Neural cell (in vitro differentiated cells): ENCODE measurements around the gene PTPRQ. TPM values are rescaled to one million over a fixed set of nuclear protein-coding genes. Genes with fewer than 3 reads are reported as not detected.

Experiments used
- H2AFZ ChIP-seq: fragments of 200-600, 300-800 bp; sonication (generic), shearing (Covaris generic); 2 replicates; pipeline ENCODE4 v1.6.0; 2014; ENCODE audit warnings: low read depth, mild to moderate bottlenecking, antibody characterized with exemption, low read length, moderate library complexity
- H3F3A ChIP-seq: fragments of 200-600 bp; shearing (Covaris generic); 2 replicates; pipeline ENCODE4 v1.6.1; 2016; ENCODE audit warnings: mild to moderate bottlenecking, moderate library complexity, mixed read lengths, antibody characterized with exemption, low read length; ENCODE audit not compliant: insufficient read depth, poor library complexity, severe bottlenecking
- H3K27ac ChIP-seq: fragments of 200-600, 300-800 bp; sonication (generic), shearing (Covaris generic); 2 replicates; pipeline ENCODE4 v1.5.1; 2014; ENCODE audit warnings: mild to moderate bottlenecking, low read length, moderate library complexity
- H3K27me3 ChIP-seq: fragments of 300-800, 200-600 bp; sonication (generic), shearing (Covaris generic); 2 replicates; pipeline ENCODE4 v1.6.0; 2014; ENCODE audit warnings: mild to moderate bottlenecking, low read depth, low read length, moderate library complexity; ENCODE audit not compliant: insufficient read depth
- H3K36me3 ChIP-seq: fragments of 300-800, 200-600 bp; sonication (generic), shearing (Covaris generic); 2 replicates; pipeline ENCODE4 v1.5.1; 2014; ENCODE audit warnings: mild to moderate bottlenecking, antibody characterized with exemption, low read length, moderate library complexity; ENCODE audit not compliant: insufficient read depth
- H3K4me2 ChIP-seq: fragments of 300-800, 200-600 bp; sonication (generic), shearing (Covaris generic); 2 replicates; pipeline ENCODE4 v1.6.0; 2014; ENCODE audit warnings: mild to moderate bottlenecking, low read length
- H3K4me3 ChIP-seq: fragments of 300-800, 200-600 bp; sonication (generic), shearing (Covaris generic); 2 replicates; pipeline ENCODE4 v1.5.1; 2014; ENCODE audit warnings: mild to moderate bottlenecking, low read length, moderate library complexity
- H3K79me2 ChIP-seq: fragments of 200-600 bp; shearing (Covaris generic); replicated peaks from 2 replicates; pipeline ENCODE4 v1.6.0; 2014; ENCODE audit warnings: mild to moderate bottlenecking, low read length, moderate library complexity; ENCODE audit not compliant: insufficient read depth
- H3K9ac ChIP-seq: fragments of 300-800, 200-600 bp; sonication (generic), shearing (Covaris generic); 2 replicates; pipeline ENCODE4 v1.6.1; 2016; ENCODE audit warnings: mild to moderate bottlenecking, low read length, mixed read lengths
- H3K9me2 ChIP-seq: fragments of 200-600 bp; shearing (Covaris generic); 2 replicates; pipeline ENCODE4 v1.6.1; 2016; ENCODE audit warnings: mild to moderate bottlenecking, low read length, mixed read lengths; ENCODE audit not compliant: insufficient read depth
- H3K9me3 ChIP-seq: fragments of 200-600, 300-800 bp; sonication (generic), shearing (Covaris generic); 2 replicates; pipeline ENCODE4 v1.6.1; 2016; ENCODE audit warnings: mild to moderate bottlenecking, mixed run types, low read length, moderate library complexity, mixed read lengths
- H4K20me1 ChIP-seq: fragments of 200-600 bp; shearing (Covaris generic); 2 replicates; pipeline ENCODE4 v1.6.1; 2016; ENCODE audit warnings: mild to moderate bottlenecking, mixed run types; ENCODE audit not compliant: insufficient read depth
- CTCF ChIP-seq: fragments of 450-650 bp; IDR thresholded peaks from 2 replicates; pipeline ENCODE4 v1.5.1; 2014; ENCODE audit warnings: antibody characterized with exemption, mild to moderate bottlenecking, moderate library complexity; ENCODE audit not compliant: poor library complexity, severe bottlenecking
- EP300 ChIP-seq: fragments of 450-650 bp; conservative IDR thresholded peaks from 2 replicates; pipeline ENCODE4 v1.6.1; 2014; ENCODE audit warnings: antibody characterized with exemption, mild to moderate bottlenecking, moderate library complexity; ENCODE audit not compliant: poor library complexity, severe bottlenecking
- EZH2 ChIP-seq: fragments of 200-600, 300-800 bp; shearing (Covaris generic), sonication (generic); IDR thresholded peaks from 2 replicates; pipeline ENCODE4 v1.6.1; 2014; ENCODE audit warnings: antibody characterized with exemption, low read length, borderline replicate concordance, mild to moderate bottlenecking; ENCODE audit not compliant: insufficient read depth, poor library complexity, severe bottlenecking
- MXI1 ChIP-seq: fragments of 450-650 bp; conservative IDR thresholded peaks from 2 replicates; pipeline ENCODE4 v1.6.1; 2014; ENCODE audit warnings: antibody characterized with exemption, mild to moderate bottlenecking; ENCODE audit not compliant: poor library complexity, severe bottlenecking
- POLR2AphosphoS5 ChIP-seq: IDR thresholded peaks from 2 replicates; pipeline ENCODE4 v1.6.1; 2012
- RAD21 ChIP-seq: fragments of 450-650 bp; conservative IDR thresholded peaks from 2 replicates; pipeline ENCODE4 v1.6.1; 2014; ENCODE audit warnings: antibody characterized with exemption, mild to moderate bottlenecking, moderate library complexity
- SMC3 ChIP-seq: fragments of 450-650 bp; conservative IDR thresholded peaks from 2 replicates; pipeline ENCODE4 v1.6.1; 2014; ENCODE audit warnings: antibody characterized with exemption, mild to moderate bottlenecking, moderate library complexity; ENCODE audit not compliant: poor library complexity
- TAF1 ChIP-seq: IDR thresholded peaks from 2 replicates; pipeline ENCODE4 v1.6.1; 2012; ENCODE audit warnings: low read depth
- polyA plus RNA-seq: library from polyadenylated mRNA; depleted of rRNA; stranded (reverse); fragments of >200 nt; gene quantifications from 2 replicates; pipeline ENCODE4 v1.2.3, GENCODE V29; 2014
- TF ChIP-seq, protein P1 (sequence below): IDR thresholded peaks from 2 replicates; pipeline ENCODE4 v1.6.1; 2012; ENCODE audit warnings: borderline replicate concordance

Gene PTPRQ
- polyA plus RNA-seq, 1 donor from 2014 or later, result not detected

- no peaks in the 10 kb centered on the region for H3K9me3 ChIP-seq
- no peaks in the 10 kb centered on the region for H3K79me2 ChIP-seq
- no peaks in the 10 kb centered on the region for H3K36me3 ChIP-seq
- no peaks in the 10 kb centered on the region for H3K9me2 ChIP-seq
- H3K27ac ChIP-seq, result no peak overlapping the region
- H3K9ac ChIP-seq, result no peak overlapping the region
- no peaks in the 10 kb centered on the region for H3F3A ChIP-seq
- H3K4me3 ChIP-seq, result no peak overlapping the region
- H3K27me3 ChIP-seq, result no peaks in the 10 kb centered on the region
- no peak overlapping the region for H3K4me2 ChIP-seq
- H4K20me1 ChIP-seq, result no peaks in the 10 kb centered on the region
- TF ChIP-seq RAD21 (no peak), SMC3 (no peak), TAF1 (no peak), EP300 (no peak), MXI1 (no peak), POLR2AphosphoS5 (no peak), CTCF (no peak), EZH2 (no peak)
- TF ChIP-seq, protein P1, sequence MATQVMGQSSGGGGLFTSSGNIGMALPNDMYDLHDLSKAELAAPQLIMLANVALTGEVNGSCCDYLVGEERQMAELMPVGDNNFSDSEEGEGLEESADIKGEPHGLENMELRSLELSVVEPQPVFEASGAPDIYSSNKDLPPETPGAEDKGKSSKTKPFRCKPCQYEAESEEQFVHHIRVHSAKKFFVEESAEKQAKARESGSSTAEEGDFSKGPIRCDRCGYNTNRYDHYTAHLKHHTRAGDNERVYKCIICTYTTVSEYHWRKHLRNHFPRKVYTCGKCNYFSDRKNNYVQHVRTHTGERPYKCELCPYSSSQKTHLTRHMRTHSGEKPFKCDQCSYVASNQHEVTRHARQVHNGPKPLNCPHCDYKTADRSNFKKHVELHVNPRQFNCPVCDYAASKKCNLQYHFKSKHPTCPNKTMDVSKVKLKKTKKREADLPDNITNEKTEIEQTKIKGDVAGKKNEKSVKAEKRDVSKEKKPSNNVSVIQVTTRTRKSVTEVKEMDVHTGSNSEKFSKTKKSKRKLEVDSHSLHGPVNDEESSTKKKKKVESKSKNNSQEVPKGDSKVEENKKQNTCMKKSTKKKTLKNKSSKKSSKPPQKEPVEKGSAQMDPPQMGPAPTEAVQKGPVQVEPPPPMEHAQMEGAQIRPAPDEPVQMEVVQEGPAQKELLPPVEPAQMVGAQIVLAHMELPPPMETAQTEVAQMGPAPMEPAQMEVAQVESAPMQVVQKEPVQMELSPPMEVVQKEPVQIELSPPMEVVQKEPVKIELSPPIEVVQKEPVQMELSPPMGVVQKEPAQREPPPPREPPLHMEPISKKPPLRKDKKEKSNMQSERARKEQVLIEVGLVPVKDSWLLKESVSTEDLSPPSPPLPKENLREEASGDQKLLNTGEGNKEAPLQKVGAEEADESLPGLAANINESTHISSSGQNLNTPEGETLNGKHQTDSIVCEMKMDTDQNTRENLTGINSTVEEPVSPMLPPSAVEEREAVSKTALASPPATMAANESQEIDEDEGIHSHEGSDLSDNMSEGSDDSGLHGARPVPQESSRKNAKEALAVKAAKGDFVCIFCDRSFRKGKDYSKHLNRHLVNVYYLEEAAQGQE, result no peak
- no peak overlapping the region for H2AFZ ChIP-seq
Observed at GRCh38 chr12:80470403-80470802, 26.4 kb downstream of the PTPRQ start.

GRCh38 chr12:80472236-80472635 lies 28.2 kb downstream of the PTPRQ start:
- H3K36me3 ChIP-seq, result no peaks in the 10 kb centered on the region
- H3K27me3 ChIP-seq, result no peaks in the 10 kb centered on the region
- H3K4me2 ChIP-seq, result no peak overlapping the region
- no peaks in the 10 kb centered on the region for H3K9me3 ChIP-seq
- H2AFZ ChIP-seq, result no peak overlapping the region
- no peak overlapping the region for H3K4me3 ChIP-seq
- H4K20me1 ChIP-seq, result no peaks in the 10 kb centered on the region
- no peaks in the 10 kb centered on the region for H3K79me2 ChIP-seq
- H3F3A ChIP-seq, result no peaks in the 10 kb centered on the region
- no peak overlapping the region for H3K9ac ChIP-seq
- H3K9me2 ChIP-seq, result no peaks in the 10 kb centered on the region
- H3K27ac ChIP-seq, result no peak overlapping the region
- TF ChIP-seq TAF1, result no peak
- no peak for TF ChIP-seq RAD21
- no peak for TF ChIP-seq POLR2AphosphoS5
- TF ChIP-seq EP300, result no peak
- TF ChIP-seq CTCF, result no peak
- no peak for TF ChIP-seq SMC3
- TF ChIP-seq, protein P1, result no peak
- TF ChIP-seq MXI1, result no peak
- TF ChIP-seq EZH2, result no peak
